Progenitor cell of endocrine pancreas (in vitro differentiated cells): ENCODE data around the gene CSF2. TPM values are rescaled to one million over a fixed set of nuclear protein-coding genes. Genes with fewer than 3 reads are reported as not detected.
"Not testable (repeated sequence)": the region's sequence is repeated elsewhere in the genome, so short reads cannot be mapped to it uniquely, and the experiment has no call there.

Experiments used
- DNase-seq: peaks from one replicate; pipeline ENCODE4 v3.0.0; 2021; ENCODE audit warnings: low spot score; ENCODE audit not compliant: unreplicated experiment
- H3K27ac Mint-ChIP-seq: 2 replicates; pipeline ENCODE4 v1.8.0; 2021; ENCODE audit warnings: mild to moderate bottlenecking, moderate library complexity, mixed read lengths
- H3K27me3 Mint-ChIP-seq: 2 replicates; pipeline ENCODE4 v1.8.0; 2021; ENCODE audit warnings: mixed read lengths
- H3K36me3 Mint-ChIP-seq: 2 replicates; pipeline ENCODE4 v1.8.0; 2022; ENCODE audit warnings: mixed read lengths; ENCODE audit not compliant: insufficient read depth
- H3K4me1 Mint-ChIP-seq: 2 replicates; pipeline ENCODE4 v1.8.0; 2021; ENCODE audit warnings: low read depth, mixed read lengths
- H3K4me3 Mint-ChIP-seq: 2 replicates; pipeline ENCODE4 v1.8.0; 2021; ENCODE audit warnings: low read depth, mild to moderate bottlenecking, moderate library complexity, mixed read lengths
- H3K9me3 Mint-ChIP-seq: 2 replicates; pipeline ENCODE4 v1.8.0; 2021; ENCODE audit warnings: low read depth, mixed read lengths
- CTCF ChIP-seq: fragments of 200-600 bp; sonication (generic); IDR thresholded peaks from one replicate; pipeline ENCODE4 v1.5.0; 2021; ENCODE audit warnings: antibody characterized with exemption, mild to moderate bottlenecking; ENCODE audit not compliant: unreplicated experiment
- total RNA-seq: library from RNA; stranded (reverse); gene quantifications from 2 replicates; pipeline ENCODE4 v1.2.1, GENCODE V29; 2021

The CSF2 gene
- total RNA-seq, 1 donor from 2014 or later, result not detected

GRCh38 chr5:132116072-132116471 lies 42.5 kb downstream of the CSF2 start:
- no peaks in the 10 kb centered on the region for H3K9me3 Mint-ChIP-seq
- H3K4me3 Mint-ChIP-seq, result no peak overlapping the region
- no peaks in the 10 kb centered on the region for H3K36me3 Mint-ChIP-seq
- H3K27ac Mint-ChIP-seq, result no peak overlapping the region
- peaks cover 3% of the 10 kb centered on the region for H3K4me1 Mint-ChIP-seq
- TF ChIP-seq CTCF, result no peak
- H3K27me3 Mint-ChIP-seq, result no peaks in the 10 kb centered on the region
- no peak for DNase-seq

- H3K27ac Mint-ChIP-seq, H3K27me3 Mint-ChIP-seq, H3K4me1 Mint-ChIP-seq, DNase-seq, H3K36me3 Mint-ChIP-seq, H3K4me3 Mint-ChIP-seq, H3K9me3 Mint-ChIP-seq: not testable (repeated sequence)
Observed at GRCh38 chr5:132116909-132117489, 43.4 kb downstream of the CSF2 start.

DNA sequence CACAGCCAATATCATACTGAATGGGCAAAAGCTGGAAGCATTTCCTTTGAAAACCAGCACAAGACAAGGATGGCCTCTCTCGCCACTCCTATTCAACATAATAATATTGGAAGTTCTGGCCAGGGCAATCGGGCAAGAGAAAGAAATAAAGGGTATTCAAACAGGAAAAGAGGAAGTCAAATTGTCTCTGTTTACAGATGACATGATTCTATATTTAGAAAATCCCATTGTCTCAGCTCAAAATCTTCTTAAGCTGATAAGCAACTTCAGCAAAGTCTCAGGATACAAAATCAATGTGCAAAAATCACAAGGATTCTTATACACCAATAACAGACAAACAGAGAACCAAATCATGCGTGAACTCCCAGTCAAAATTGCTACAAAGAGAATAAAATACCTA lies 47.1 kb downstream of the CSF2 start:
- H3K4me1 Mint-ChIP-seq, H3K27ac Mint-ChIP-seq, DNase-seq, H3K9me3 Mint-ChIP-seq, H3K4me3 Mint-ChIP-seq, H3K27me3 Mint-ChIP-seq, H3K36me3 Mint-ChIP-seq: not testable (repeated sequence)

DNA sequence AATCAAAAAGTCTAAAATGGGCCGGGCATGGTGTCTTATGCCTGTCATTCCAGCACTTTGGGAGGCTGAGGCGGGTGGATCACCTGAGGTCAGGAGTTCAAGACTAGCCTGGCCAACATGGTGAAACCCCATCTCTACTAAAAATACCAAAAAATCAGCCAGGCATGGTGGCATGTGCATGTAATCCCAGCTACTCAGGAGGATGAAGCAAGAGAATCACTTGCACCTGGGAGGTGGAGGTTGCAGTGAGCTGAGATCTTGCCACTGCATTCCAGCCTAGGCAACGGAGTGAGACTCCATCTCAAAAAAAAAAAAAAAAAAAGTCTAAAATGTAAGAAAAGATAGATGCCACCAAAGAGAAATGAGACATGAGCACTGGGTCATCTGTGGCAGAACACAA lies 49.4 kb downstream of the CSF2 start:
- H3K9me3 Mint-ChIP-seq, H3K4me3 Mint-ChIP-seq, H3K4me1 Mint-ChIP-seq, H3K36me3 Mint-ChIP-seq, DNase-seq, H3K27ac Mint-ChIP-seq: not testable (repeated sequence)
- peaks cover 12% of the 10 kb centered on the region for H3K27me3 Mint-ChIP-seq

DNA sequence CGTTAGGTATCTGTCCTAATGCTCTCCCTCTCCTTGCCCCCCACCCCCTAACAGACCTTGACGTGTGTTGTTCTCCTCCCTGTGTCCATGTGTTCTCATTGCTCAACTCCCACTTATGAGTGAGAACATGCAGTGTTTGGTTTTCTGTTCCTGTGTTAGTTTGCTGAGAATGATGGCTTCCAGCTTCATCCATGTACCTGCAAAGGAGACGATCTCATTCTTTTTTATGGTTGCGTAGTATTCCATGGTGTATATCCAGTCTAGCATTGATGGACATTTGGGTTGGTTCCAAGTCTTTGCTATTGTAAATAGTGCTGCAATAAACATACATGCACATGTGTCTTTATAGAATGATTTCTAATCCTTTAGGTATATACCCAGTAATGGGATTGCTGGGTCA lies 50.0 kb downstream of the CSF2 start:
- H3K27me3 Mint-ChIP-seq, result peaks cover 18% of the 10 kb centered on the region
- H3K4me3 Mint-ChIP-seq, result not testable (repeated sequence)

More for the DNA sequence above, 50.0 kb downstream of the CSF2 start:
- DNase-seq, H3K27ac Mint-ChIP-seq, H3K9me3 Mint-ChIP-seq, H3K4me1 Mint-ChIP-seq, H3K36me3 Mint-ChIP-seq: not testable (repeated sequence)

Other genes starting within 250 kb of the CSF2 start
- gene MEIKIN, start 128.1 kb upstream of the CSF2 start, total RNA-seq, result not detected in 2 replicates
- 0.19 and 0.36 TPM in 2 replicates for gene ACSL6, start 62.1 kb upstream of the CSF2 start, total RNA-seq
- gene IL3, start 13.1 kb upstream of the CSF2 start, total RNA-seq, result not detected in 2 replicates
- 18.5 and 23.8 TPM in 2 replicates for gene P4HA2, start 154.1 kb downstream of the CSF2 start, total RNA-seq
- 14.3 and 14.7 TPM in 2 replicates for gene PDLIM4, start 183.9 kb downstream of the CSF2 start, total RNA-seq
- 0.48 TPM in 1 of 2 replicates, not detected in the other for gene SLC22A4, start 220.6 kb downstream of the CSF2 start, total RNA-seq